ENCODE results near the gene SMPDL3B.

GRCh38 chr1:27952147-27952546 lies 17.3 kb downstream of the SMPDL3B start:
- TF ChIP-seq JUN (CRISPR knock-in tag; IDR thresholded peaks at IDR 0.05), result no peak
- no peak for TF ChIP-seq MYC (CRISPR knock-in tag; IDR thresholded peaks at IDR 0.05; ENCODE audit: borderline replicate concordance)
- TF ChIP-seq ZBTB8A (CRISPR knock-in tag; IDR thresholded peaks at IDR 0.05; ENCODE audit: borderline replicate concordance, low read depth), result no peak
